Neutrophil (primary cell): Measurements from ENCODE around the gene NXPE3.
A peak's percentile ranks its signal among the peaks of the same experiment; 100 is the strongest.

Experiments
- H3K27ac ChIP-seq: fragments of 200-600 bp; sonication (generic); 2 replicates; pipeline ENCODE4 v1.5.1; 2016; ENCODE audit warnings: mild to moderate bottlenecking, moderate library complexity
- H3K27me3 ChIP-seq: fragments of 200-600 bp; sonication (generic); 2 replicates; pipeline ENCODE4 v1.6.0; 2016; ENCODE audit warnings: mild to moderate bottlenecking
- H3K36me3 ChIP-seq: fragments of 200-600 bp; sonication (generic); 2 replicates; pipeline ENCODE4 v1.5.1; 2017
- H3K4me1 ChIP-seq, 2 experiments: fragments of 200-600 bp in 1 of 2; sonication (generic) in 1 of 2; 1 replicate in 1 of 2; 2 replicates in 1 of 2; pipeline versions ENCODE4 v1.5.1 to v1.6.1; 2013 to 2016; ENCODE audit warnings: low read depth in 1 of 2, low read length in 1 of 2, mild to moderate bottlenecking in 1 of 2, moderate library complexity in 1 of 2; ENCODE audit not compliant: control insufficient read depth in 1 of 2, insufficient read depth in 1 of 2
- H3K4me3 ChIP-seq, 2 experiments: fragments of 200-600 bp in 1 of 2; sonication (generic) in 1 of 2; 1 replicate in 1 of 2; 2 replicates in 1 of 2; pipeline ENCODE4 v1.5.1; 2013 to 2016; ENCODE audit warnings: low read depth in 1 of 2, low read length in 1 of 2, mild to moderate bottlenecking in 1 of 2, moderate library complexity in 1 of 2
- H3K9me3 ChIP-seq: fragments of 200-600 bp; sonication (generic); 2 replicates; pipeline ENCODE4 v1.5.1; 2016
- TF ChIP-seq, protein P1 (sequence below): fragments of 200-600 bp; sonication (generic); IDR thresholded peaks from 2 replicates; pipeline ENCODE4 v1.5.1; 2016; ENCODE audit warnings: antibody characterized with exemption

NXPE3 gene

GRCh38 chr3:101812895-101813294 lies 33.9 kb downstream of the NXPE3 start:
- Histone ChIP-seq H3K9me3 (no peaks in the 10 kb centered on the region), H3K4me1 (peaks cover 31 to 34% of the 10 kb centered on the region in 2 experiments), H3K36me3 (peaks cover 5% of the 10 kb centered on the region), H3K27me3 (no peaks in the 10 kb centered on the region), H3K4me3 (no peak overlapping the region), H3K27ac (peak overlapping the region; percentile 8)
- TF ChIP-seq, protein P1, sequence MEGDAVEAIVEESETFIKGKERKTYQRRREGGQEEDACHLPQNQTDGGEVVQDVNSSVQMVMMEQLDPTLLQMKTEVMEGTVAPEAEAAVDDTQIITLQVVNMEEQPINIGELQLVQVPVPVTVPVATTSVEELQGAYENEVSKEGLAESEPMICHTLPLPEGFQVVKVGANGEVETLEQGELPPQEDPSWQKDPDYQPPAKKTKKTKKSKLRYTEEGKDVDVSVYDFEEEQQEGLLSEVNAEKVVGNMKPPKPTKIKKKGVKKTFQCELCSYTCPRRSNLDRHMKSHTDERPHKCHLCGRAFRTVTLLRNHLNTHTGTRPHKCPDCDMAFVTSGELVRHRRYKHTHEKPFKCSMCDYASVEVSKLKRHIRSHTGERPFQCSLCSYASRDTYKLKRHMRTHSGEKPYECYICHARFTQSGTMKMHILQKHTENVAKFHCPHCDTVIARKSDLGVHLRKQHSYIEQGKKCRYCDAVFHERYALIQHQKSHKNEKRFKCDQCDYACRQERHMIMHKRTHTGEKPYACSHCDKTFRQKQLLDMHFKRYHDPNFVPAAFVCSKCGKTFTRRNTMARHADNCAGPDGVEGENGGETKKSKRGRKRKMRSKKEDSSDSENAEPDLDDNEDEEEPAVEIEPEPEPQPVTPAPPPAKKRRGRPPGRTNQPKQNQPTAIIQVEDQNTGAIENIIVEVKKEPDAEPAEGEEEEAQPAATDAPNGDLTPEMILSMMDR = no peak

DNA sequence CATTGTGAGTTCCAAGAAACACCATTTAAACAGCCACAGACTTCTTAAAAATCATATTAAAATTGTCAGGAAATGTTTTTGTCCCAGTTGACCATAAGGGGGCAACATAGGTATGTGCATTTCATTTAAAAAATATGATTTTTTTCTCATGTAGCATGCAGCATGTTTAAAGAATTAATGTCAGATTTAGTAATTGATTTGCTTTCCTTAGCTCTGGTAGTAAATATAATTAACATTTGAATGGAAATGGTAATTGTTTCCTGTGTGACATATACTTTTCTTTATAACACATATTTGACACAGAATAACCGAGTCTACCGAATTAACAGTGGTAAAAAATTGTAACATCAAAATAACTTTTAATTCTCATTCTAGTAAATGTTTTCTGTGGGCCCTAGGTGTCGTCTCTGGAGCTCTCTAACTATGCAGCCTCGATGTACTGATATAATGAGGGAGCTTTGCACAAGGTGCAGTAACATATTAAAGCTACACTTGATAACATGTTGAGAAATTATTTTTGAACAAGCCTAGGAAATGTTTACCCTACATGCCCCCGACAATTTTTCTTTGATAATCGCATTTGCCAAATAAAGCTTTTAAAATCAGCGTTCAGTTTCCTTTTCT lies 34.9 kb downstream of the NXPE3 start:
- Histone ChIP-seq H3K9me3 (no peaks in the 10 kb centered on the region), H3K4me1 (peaks cover 38 to 41% of the 10 kb centered on the region in 2 experiments), H3K27ac (no peak overlapping the region), H3K4me3 (no peak overlapping the region), H3K27me3 (no peaks in the 10 kb centered on the region), H3K36me3 (peaks cover 5% of the 10 kb centered on the region)
- TF ChIP-seq, protein P1 = peak; percentile 52

DNA sequence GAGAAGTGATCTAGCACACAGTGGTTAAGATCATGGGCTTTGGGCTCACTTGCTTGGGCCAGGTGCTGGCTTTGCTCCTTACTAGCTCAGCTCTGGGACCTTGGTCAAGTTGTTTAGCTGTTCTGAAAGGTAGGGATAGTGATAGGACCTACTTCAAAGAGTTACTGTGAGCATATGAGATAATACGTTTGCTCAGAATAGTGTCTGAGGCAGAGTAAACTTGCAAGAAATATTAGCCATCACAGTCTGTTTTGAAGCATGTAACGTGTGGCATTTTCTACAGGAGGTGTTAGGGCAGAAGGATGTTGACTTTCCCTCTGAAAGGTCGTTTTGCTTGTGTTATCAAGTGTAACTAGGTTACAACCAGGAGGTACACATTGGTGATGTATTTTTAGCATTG lies 35.8 kb downstream of the NXPE3 start:
- no peaks in the 10 kb centered on the region for H3K9me3 ChIP-seq
- H3K4me3 ChIP-seq = no peak overlapping the region
- peaks cover 41 to 42% of the 10 kb centered on the region in 2 experiments for H3K4me1 ChIP-seq
- TF ChIP-seq, protein P1 = no peak
- H3K27me3 ChIP-seq = no peaks in the 10 kb centered on the region
- peaks cover 5% of the 10 kb centered on the region for H3K36me3 ChIP-seq
- no peak overlapping the region for H3K27ac ChIP-seq

- H3K4me3 ChIP-seq = no peak overlapping the region
- no peaks in the 10 kb centered on the region for H3K9me3 ChIP-seq
- peak overlapping the region; percentile 84 for H3K27ac ChIP-seq
- H3K4me1 ChIP-seq = peaks cover 37 to 38% of the 10 kb centered on the region in 2 experiments
- TF ChIP-seq, protein P1 = no peak
- H3K36me3 ChIP-seq = peaks cover 8% of the 10 kb centered on the region
- no peaks in the 10 kb centered on the region for H3K27me3 ChIP-seq
These were observed 37.5 kb downstream of the NXPE3 start for GRCh38 chr3:101816215-101817149.

GRCh38 chr3:101817992-101818391 lies 39.0 kb downstream of the NXPE3 start:
- Histone ChIP-seq H3K4me1 (peaks cover 31 to 34% of the 10 kb centered on the region in 2 experiments), H3K4me3 (no peak overlapping the region), H3K36me3 (peaks cover 14% of the 10 kb centered on the region), H3K27ac (peak overlapping the region; percentile 84), H3K9me3 (no peaks in the 10 kb centered on the region), H3K27me3 (no peaks in the 10 kb centered on the region)
- TF ChIP-seq, protein P1 = no peak
